ENCODE results near the gene MTERF1.

The MTERF1 gene

DNA sequence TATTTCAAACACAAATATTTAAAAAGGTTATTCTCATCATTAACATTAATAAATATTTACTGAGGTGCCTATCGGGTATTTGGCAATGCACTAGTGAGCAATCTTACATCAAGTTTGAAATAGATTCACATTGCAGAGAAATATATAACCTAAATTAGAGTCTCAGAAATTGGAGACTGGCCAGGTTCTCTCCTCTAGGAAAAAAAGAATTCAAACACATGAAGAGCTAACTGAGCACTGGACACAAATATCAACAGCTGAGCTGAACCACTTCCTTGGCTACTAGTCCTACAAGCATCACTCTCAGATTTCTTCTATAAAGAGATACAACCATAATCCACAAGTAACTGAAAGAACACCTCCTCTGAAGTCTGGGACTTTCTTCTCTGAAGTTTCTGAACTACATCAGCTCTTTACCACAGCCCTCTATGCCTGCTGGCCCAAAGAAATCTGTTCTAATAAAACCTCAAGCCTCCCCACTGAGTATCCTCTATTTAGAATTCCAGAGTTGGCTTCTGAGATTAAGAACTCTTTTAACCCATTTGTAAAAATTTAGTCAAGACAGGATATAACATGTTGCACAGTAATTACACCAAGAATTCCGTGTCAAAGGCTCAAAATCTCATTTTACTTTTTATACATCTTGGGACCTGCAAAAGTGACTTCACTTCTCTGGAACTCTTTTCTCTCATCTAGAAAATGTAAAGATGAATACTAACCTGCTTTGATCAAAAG is 45.2 kb downstream of the MTERF1 start:
- DNase-seq (ENCODE audit: low read depth, low spot score) = no peak

DNA sequence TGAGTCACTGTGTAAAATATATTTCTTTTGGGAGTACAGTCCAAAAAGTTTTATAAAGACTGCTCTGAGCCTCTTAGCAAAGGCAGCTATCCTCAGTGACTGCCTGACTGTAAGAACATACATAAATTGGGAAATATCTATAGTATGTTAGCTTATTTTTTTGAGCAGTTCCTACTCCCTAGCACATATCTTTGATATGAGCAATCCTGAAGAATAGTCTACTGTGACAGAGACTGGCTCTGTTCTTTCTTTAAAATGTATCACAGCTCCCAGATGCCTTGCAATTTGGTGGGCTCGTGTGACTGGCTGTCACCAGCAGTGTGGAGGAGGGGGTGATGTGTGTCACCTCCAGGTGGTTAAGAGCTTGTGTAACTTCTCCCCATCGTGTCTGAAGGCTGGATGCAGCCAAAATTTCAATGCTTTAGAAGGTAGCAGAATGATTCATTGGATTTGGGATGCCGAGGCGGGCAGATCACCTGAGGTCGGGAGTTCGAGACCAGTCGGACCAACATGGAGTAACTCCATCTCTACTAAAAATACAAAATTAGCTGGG is 47.9 kb downstream of the MTERF1 start:
- DNase-seq (ENCODE audit: low read depth, low spot score) = no peak

DNA sequence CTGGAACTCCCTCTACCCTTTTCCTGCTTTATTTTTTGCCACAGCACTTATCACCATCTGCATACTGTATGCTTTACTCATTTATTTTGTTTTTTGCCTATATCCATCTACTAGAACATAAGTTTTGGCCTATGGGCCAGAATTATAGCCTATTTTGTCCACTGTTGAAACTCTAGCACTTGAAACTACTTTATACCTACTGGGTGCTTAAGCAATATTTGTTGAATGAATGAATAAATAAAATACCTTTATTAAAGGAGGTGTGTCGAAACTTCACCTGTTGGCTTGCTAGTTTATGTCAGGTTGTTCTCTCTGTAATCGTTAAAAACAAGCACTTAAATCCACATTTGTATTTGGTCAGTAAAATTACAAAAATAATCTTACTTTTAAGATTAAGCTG is 53.3 kb downstream of the MTERF1 start:
- DNase-seq (ENCODE audit: low read depth, low spot score) = no peak

DNA sequence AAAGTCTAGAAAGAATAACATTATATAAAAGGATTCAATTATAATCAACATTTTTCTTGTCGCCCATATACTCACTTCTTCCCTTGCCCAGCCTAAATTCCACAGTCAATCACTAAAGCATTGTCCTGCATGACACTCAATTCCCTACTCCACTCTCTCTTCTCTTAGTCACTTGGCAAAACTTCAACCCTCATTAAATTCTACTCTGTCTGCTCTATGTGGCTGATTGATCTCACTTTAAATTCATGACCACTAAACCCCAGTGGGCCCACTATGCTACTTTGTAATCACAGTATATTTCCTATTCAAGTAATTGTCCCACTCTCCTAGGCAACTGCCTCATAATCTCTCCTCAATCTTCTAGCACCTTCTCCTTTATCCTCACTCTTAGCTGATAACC is 54.1 kb downstream of the MTERF1 start:
- DNase-seq (ENCODE audit: low read depth, low spot score) = no peak

DNA sequence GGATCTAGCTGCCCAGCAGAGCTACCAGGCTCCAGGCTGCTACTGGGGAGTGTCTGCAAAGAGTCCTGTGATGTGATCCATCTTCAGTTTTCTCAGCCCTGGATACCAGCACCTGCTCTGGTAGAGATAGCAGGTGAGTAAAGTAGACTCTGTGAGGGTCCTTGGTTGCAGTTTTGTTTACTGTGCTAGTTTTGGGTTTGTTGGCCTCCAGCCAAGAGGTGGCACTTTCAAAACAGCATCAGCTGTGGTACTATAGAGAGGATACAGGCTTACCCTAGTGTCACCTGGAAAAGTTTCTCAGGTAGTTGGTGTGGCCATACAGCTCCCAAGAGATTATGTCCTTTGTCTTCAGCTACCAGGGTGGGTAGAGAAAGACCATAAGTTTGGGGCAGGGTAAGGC is 56.3 kb downstream of the MTERF1 start:
- no peak for DNase-seq (ENCODE audit: low read depth, low spot score)
